Suprapubic skin (tissue), 4 donors: ENCODE data around the gene ARHGDIB. TPM values are rescaled to one million over a fixed set of nuclear protein-coding genes. Genes with fewer than 3 reads are reported as not detected.
A peak's percentile ranks its signal among the peaks of the same experiment; 100 is the strongest.

Experiments
- DNase-seq, 2 donors: peaks; one replicate each; pipeline ENCODE4 v3.0.0-alpha.2; 2019; ENCODE audit warnings: low spot score in 2 of 2
- H3K27ac ChIP-seq: fragments of 200-600 bp; sonication (generic); one replicate; pipeline ENCODE4 v1.5.1; 2019
- H3K27me3 ChIP-seq: fragments of 200-600 bp; sonication (generic); one replicate; pipeline ENCODE4 v1.5.1; 2019
- H3K36me3 ChIP-seq: fragments of 200-600 bp; sonication (generic); one replicate; pipeline ENCODE4 v1.5.1; 2019
- H3K4me1 ChIP-seq: fragments of 200-600 bp; sonication (generic); one replicate; pipeline ENCODE4 v1.5.1; 2019
- H3K4me3 ChIP-seq: fragments of 200-600 bp; sonication (generic); one replicate; pipeline ENCODE4 v1.5.1; 2019; ENCODE audit warnings: mild to moderate bottlenecking
- H3K9me3 ChIP-seq: fragments of 200-600 bp; sonication (generic); one replicate; pipeline ENCODE4 v1.5.1; 2019
- EP300 ChIP-seq: sonication (generic); formaldehyde crosslinking; IDR thresholded peaks from one replicate; pipeline ENCODE4 v1.6.1; 2017; ENCODE audit warnings: antibody characterized with exemption
- POLR2A ChIP-seq, 2 donors: fragments of 450-650 bp; IDR thresholded peaks; one replicate each; pipeline ENCODE4 v1.6.1; 2017; ENCODE audit warnings: antibody characterized with exemption in 2 of 2, mild to moderate bottlenecking in 2 of 2, moderate library complexity in 2 of 2
- POLR2AphosphoS5 ChIP-seq, 3 donors: sonication (generic); formaldehyde crosslinking; IDR thresholded peaks; one replicate each; pipeline ENCODE4 v1.6.1; 2017; ENCODE audit warnings: antibody characterized with exemption in 3 of 3
- WGBS: methylation state at CpG from one replicate; pipeline ENCODE4 v1.1.5; 2018; 5-methylcytosine and 5-hydroxymethylcytosine counted together
- total RNA-seq, 4 donors: library from RNA; depleted of rRNA; stranded (reverse); fragments of >200 nt; gene quantifications; one replicate each; pipeline ENCODE4 v1.1.0, GENCODE V29; 2016
- TF ChIP-seq, protein P1 (sequence below), 2 donors: fragments of 200-600 bp in 1 of 2; fragments of 450-650 bp in 1 of 2; sonication (generic) in 1 of 2; IDR thresholded peaks; one replicate each; pipeline ENCODE4 v1.5.1; 2016 to 2019; ENCODE audit warnings: antibody characterized with exemption in 2 of 2, mild to moderate bottlenecking in 1 of 2, moderate library complexity in 1 of 2

The ARHGDIB gene
- total RNA-seq, 4 donors from 2014 or later, result 74.7 to 109 (median 85.4) TPM

DNA sequence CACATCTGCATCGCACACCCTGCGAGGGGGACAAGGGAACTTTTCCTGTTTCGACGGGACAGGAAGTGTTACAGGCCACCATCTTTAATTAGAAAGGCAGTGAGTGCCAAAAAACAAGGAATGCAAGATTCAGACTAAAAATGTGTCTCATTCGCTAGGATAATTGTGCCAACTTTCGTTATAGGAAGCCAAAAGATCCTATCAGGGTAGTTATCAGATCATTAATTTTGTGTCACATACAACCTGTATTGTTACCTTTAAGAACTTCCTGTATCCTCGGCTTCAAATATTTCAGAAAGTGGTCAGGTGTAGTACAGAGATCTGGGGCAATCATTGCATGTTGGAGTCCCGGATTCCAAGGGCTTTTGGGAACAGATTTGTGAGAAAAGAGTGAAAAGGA, 56.5 kb downstream of the ARHGDIB start:
- Histone ChIP-seq H3K9me3 (no peaks in the 10 kb centered on the region), H3K4me1 (peaks cover 45% of the 10 kb centered on the region), H3K27me3 (no peaks in the 10 kb centered on the region), H3K4me3 (peak overlapping the region; percentile 3), H3K27ac (peak overlapping the region; percentile 42), H3K36me3 (no peaks in the 10 kb centered on the region)
- WGBS, result 27% methylated on average over 8 of the region's 8 CpGs
- TF ChIP-seq POLR2A (IDR thresholded peaks at IDR 0.05), result no peak
- TF ChIP-seq, protein P1, sequence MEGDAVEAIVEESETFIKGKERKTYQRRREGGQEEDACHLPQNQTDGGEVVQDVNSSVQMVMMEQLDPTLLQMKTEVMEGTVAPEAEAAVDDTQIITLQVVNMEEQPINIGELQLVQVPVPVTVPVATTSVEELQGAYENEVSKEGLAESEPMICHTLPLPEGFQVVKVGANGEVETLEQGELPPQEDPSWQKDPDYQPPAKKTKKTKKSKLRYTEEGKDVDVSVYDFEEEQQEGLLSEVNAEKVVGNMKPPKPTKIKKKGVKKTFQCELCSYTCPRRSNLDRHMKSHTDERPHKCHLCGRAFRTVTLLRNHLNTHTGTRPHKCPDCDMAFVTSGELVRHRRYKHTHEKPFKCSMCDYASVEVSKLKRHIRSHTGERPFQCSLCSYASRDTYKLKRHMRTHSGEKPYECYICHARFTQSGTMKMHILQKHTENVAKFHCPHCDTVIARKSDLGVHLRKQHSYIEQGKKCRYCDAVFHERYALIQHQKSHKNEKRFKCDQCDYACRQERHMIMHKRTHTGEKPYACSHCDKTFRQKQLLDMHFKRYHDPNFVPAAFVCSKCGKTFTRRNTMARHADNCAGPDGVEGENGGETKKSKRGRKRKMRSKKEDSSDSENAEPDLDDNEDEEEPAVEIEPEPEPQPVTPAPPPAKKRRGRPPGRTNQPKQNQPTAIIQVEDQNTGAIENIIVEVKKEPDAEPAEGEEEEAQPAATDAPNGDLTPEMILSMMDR (IDR thresholded peaks at IDR 0.05), result no peak
- TF ChIP-seq EP300, result no peak
- no peak for TF ChIP-seq POLR2AphosphoS5 (IDR thresholded peaks at IDR 0.05)
- no peak for DNase-seq

DNA sequence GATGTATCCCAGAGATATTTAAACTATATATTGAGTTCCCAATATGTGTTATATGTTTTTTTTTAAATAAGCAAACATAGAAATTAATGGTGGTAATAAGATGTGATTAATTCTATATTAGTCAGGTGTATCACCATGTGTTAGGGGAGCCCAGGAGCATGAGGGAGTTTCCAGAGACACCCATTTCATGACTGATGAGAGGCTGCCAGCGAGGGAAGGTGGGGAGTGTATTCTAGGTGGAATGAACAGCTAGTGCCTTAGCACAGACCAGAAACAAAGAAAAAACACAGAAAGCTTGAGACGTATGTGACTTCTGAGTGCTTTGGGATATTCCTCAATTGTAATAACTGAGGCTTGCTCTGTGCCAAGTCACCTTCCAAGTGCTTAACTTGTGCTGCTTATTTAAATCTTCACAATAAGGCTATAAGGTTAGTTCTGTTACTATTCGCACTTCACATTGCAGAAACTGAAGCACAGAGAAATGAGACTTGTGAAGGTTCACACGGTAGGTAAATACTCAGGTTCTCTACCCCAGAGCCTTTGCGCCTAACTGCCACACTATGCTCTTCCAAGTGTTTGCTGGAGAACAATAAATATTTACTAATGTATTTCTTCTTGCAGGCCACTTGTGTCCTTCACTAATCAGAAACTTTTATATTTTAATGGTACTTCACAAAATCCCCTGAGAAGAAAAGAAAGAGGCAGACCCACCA, 57.9 kb downstream of the ARHGDIB start:
- peak overlapping the region; percentile 36 for H3K27ac ChIP-seq
- WGBS, result 83% methylated on average over 5 of the region's 5 CpGs
- no peaks in the 10 kb centered on the region for H3K9me3 ChIP-seq
- no peak overlapping the region for H3K4me3 ChIP-seq
- H3K27me3 ChIP-seq, result no peaks in the 10 kb centered on the region
- no peaks in the 10 kb centered on the region for H3K36me3 ChIP-seq
- peaks cover 45% of the 10 kb centered on the region for H3K4me1 ChIP-seq
- TF ChIP-seq EP300 (no peak), POLR2A (IDR thresholded peaks at IDR 0.05) (no peak), POLR2AphosphoS5 (IDR thresholded peaks at IDR 0.05) (no peak)
- TF ChIP-seq, protein P1 (IDR thresholded peaks at IDR 0.05), result no peak
- DNase-seq, result no peak

DNA sequence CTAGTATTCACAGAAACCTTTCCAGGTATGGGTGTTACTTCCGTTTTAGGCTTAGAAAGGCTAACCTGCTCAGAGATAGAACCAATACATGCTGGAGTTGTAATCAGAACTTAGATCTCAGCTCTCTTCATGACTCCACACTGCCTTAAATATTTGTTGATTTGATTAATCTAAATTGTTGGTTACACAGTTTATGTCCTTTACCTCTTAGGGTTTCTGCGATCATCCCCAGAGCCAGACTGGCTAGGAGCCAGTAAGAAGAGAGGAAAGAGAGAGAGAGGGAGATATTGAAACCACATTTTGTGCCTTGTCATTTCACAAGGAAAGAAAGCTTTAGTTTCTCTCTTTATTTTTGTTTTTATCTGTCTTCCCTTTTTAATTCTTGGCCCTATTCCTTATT, 58.9 kb downstream of the ARHGDIB start:
- Histone ChIP-seq H3K4me1 (peaks cover 47% of the 10 kb centered on the region), H3K9me3 (no peaks in the 10 kb centered on the region), H3K36me3 (no peaks in the 10 kb centered on the region), H3K27me3 (no peaks in the 10 kb centered on the region), H3K4me3 (no peak overlapping the region), H3K27ac (peak overlapping the region; percentile 24)
- 36% methylated on average over 2 of the region's 2 CpGs for WGBS
- DNase-seq, result no peak
- no peak for TF ChIP-seq EP300
- TF ChIP-seq, protein P1 (IDR thresholded peaks at IDR 0.05), result no peak
- TF ChIP-seq POLR2A (IDR thresholded peaks at IDR 0.05), result no peak
- no peak for TF ChIP-seq POLR2AphosphoS5 (IDR thresholded peaks at IDR 0.05)

DNA sequence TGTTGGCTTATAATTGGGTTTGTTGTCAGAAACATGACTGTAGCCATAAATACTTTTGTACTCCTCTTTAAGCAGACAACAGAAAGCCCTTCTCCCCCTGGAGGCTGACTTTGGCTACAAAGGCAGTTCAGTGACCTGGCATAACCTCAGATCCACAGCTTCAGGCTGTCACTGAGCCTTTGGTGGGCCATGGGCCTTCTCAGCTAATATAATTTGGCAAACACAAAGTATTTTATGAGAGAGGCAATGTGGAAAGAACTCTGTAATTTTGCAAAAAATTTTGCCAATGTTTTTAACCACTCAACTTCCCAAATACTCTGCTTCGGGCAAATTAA, 60.2 kb downstream of the ARHGDIB start:
- Histone ChIP-seq H3K9me3 (no peaks in the 10 kb centered on the region), H3K36me3 (no peaks in the 10 kb centered on the region), H3K27me3 (no peaks in the 10 kb centered on the region), H3K27ac (no peak overlapping the region), H3K4me1 (peaks cover 59% of the 10 kb centered on the region), H3K4me3 (no peak overlapping the region)
- DNase-seq, result no peak
- WGBS, result 75% methylated on average over 1 of the region's 1 CpG
- TF ChIP-seq, protein P1 (IDR thresholded peaks at IDR 0.05), result no peak
- TF ChIP-seq POLR2AphosphoS5 (IDR thresholded peaks at IDR 0.05) (no peak), POLR2A (IDR thresholded peaks at IDR 0.05) (no peak), EP300 (no peak)

DNA sequence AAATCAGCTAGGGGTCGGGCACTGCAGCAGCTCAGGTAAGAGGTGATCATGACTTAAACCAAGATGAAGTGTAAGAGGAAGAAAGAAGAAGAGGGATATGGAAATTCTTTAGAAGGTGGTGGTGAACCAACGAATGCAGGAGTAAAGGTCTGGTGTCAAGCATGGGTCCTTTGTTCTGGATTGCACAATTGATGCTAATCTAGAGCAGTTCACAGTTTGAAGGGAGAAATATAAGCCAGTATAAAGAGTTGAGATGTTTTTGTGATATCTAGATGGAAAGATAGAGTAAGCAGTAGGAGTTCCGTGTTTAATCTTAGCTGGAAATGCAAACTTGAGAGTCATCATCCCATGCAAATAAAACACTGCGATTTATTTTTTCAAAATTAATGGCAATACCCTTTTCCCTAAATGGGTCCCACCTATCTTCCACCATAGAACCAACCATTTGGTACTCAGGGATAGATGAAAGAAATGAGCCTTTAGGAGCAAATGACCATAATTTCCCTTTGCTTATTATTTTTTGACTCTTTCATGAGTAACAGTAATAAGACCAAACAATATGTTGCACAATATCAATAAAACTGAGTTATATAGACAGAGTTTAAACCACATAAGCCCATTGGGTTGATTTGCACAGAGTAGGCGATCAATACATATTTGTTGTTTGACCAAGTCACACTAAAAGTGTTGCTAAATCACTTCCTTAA, 60.7 kb downstream of the ARHGDIB start:
- H3K4me1 ChIP-seq, result peaks cover 56% of the 10 kb centered on the region
- no peaks in the 10 kb centered on the region for H3K27me3 ChIP-seq
- H3K36me3 ChIP-seq, result no peaks in the 10 kb centered on the region
- DNase-seq, result no peak
- H3K9me3 ChIP-seq, result no peaks in the 10 kb centered on the region
- no peak overlapping the region for H3K4me3 ChIP-seq
- 77% methylated on average over 5 of the region's 5 CpGs for WGBS
- no peak overlapping the region for H3K27ac ChIP-seq
- TF ChIP-seq EP300 (no peak), POLR2A (IDR thresholded peaks at IDR 0.05) (no peak), POLR2AphosphoS5 (IDR thresholded peaks at IDR 0.05) (no peak)
- TF ChIP-seq, protein P1 (IDR thresholded peaks at IDR 0.05), result no peak
